ENCODE data around the gene S100PBP.

Gene S100PBP

DNA sequence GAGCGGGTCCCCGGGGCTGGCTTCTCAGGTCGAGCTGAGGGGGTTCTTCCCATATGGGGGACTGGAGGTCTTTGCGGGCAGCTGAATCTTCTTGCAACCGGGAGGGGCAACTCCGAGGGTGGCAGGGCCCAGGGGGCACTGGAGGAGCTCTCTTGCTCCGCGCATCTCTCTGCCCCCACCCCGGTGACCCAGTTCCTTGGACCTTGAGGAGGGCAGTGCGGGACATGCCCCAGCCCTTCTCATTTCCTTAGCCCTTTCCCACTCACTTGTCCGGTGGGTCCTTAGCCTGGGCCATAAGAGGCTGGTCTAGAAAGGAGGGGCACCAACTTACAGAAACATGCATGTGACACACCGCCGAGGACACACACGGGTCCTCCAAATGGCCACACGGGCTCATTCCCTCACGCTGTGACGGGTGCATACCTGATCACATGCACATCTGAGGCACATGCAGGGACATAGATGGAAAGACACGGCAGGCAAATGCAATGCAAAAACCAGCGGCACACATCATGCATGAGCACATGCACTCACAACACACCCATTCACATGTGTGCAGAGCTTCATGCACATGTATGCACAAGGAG is 69.5 kb downstream of the S100PBP start:
- Histone ChIP-seq H3K36me3 (ENCODE audit: control insufficient read depth, insufficient read depth, low read length) (no peaks in the 10 kb centered on the region), H3K4me3 (ENCODE audit: insufficient read depth, low read depth, low read length) (no peak overlapping the region), H3K9me3 (ENCODE audit: control insufficient read depth, low read length) (no peaks in the 10 kb centered on the region), H3K27me3 (ENCODE audit: control insufficient read depth, insufficient read depth, low read length, poor library complexity, severe bottlenecking) (peaks cover 44% of the 10 kb centered on the region), H3K4me1 (ENCODE audit: control insufficient read depth, insufficient read depth, low read length) (peaks cover 14% of the 10 kb centered on the region), H3K27ac (ENCODE audit: insufficient read depth, low read depth, low read length, poor library complexity, severe bottlenecking) (no peak overlapping the region)
- 49 to 51% methylated on average over 19 of the region's 19 CpGs for WGBS, 2 experiments

DNA sequence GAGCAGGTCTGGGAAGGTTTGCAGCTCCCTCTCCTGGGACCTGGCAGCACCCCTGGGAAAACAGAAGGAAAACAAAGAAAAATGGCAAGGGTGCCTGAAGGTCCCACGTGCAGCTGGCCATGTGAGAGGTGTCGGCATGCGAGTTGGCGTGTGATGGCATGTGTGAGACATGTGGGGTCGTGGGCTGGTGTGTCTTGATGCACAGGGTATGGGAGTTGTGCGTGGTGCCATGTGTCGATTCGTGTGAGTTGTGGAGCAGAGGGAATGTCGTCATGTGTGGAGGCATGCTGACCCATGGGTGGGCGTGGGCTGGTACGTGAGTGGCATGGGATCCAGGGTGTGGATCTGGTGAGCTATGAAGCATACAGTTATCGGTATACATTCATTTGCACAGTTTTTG is 70.2 kb downstream of the S100PBP start:
- 80 to 83% methylated on average over 12 of the region's 12 CpGs for WGBS, 2 experiments
- H3K27me3 ChIP-seq (ENCODE audit: control insufficient read depth, insufficient read depth, low read length, poor library complexity, severe bottlenecking) = peaks cover 51% of the 10 kb centered on the region
- no peak overlapping the region for H3K4me3 ChIP-seq (ENCODE audit: insufficient read depth, low read depth, low read length)
- no peaks in the 10 kb centered on the region for H3K9me3 ChIP-seq (ENCODE audit: control insufficient read depth, low read length)
- H3K36me3 ChIP-seq (ENCODE audit: control insufficient read depth, insufficient read depth, low read length) = no peaks in the 10 kb centered on the region
- peaks cover 16% of the 10 kb centered on the region for H3K4me1 ChIP-seq (ENCODE audit: control insufficient read depth, insufficient read depth, low read length)
- no peak overlapping the region for H3K27ac ChIP-seq (ENCODE audit: insufficient read depth, low read depth, low read length, poor library complexity, severe bottlenecking)

DNA sequence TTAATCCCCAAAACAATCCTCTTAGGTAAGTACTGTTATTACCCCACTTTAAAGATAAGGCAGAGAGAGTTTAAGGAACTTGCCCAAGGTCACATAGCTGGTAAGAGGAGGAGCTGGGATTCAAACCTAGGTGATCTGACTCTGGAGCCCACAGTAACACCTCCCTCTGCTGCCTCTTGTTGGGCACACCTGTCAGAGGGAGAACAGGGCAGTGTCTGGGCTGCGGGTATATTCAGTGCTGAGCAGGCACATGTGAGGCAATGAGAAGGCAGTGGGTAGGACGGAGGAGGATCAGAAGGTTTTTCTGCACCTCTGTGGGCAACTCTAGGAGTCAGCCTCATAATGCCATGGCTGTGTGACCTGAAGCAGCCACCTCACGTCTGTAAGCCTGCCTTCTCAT is 70.7 kb downstream of the S100PBP start:
- Histone ChIP-seq H3K9me3 (ENCODE audit: control insufficient read depth, low read length) (no peaks in the 10 kb centered on the region), H3K4me3 (ENCODE audit: insufficient read depth, low read depth, low read length) (no peak overlapping the region), H3K4me1 (ENCODE audit: control insufficient read depth, insufficient read depth, low read length) (peaks cover 16% of the 10 kb centered on the region), H3K27me3 (ENCODE audit: control insufficient read depth, insufficient read depth, low read length, poor library complexity, severe bottlenecking) (peaks cover 53% of the 10 kb centered on the region), H3K27ac (ENCODE audit: insufficient read depth, low read depth, low read length, poor library complexity, severe bottlenecking) (no peak overlapping the region), H3K36me3 (ENCODE audit: control insufficient read depth, insufficient read depth, low read length) (no peaks in the 10 kb centered on the region)
- 79% methylated on average over 3 of the region's 3 CpGs for WGBS, 2 experiments

- H3K4me1 ChIP-seq (ENCODE audit: control insufficient read depth, insufficient read depth, low read length) = peaks cover 16% of the 10 kb centered on the region
- no peak overlapping the region for H3K27ac ChIP-seq (ENCODE audit: insufficient read depth, low read depth, low read length, poor library complexity, severe bottlenecking)
- H3K36me3 ChIP-seq (ENCODE audit: control insufficient read depth, insufficient read depth, low read length) = no peaks in the 10 kb centered on the region
- H3K4me3 ChIP-seq (ENCODE audit: insufficient read depth, low read depth, low read length) = no peak overlapping the region
- WGBS, 2 experiments = 91 to 92% methylated on average over 24 of the region's 24 CpGs
- H3K9me3 ChIP-seq (ENCODE audit: control insufficient read depth, low read length) = no peaks in the 10 kb centered on the region
- peaks cover 53% of the 10 kb centered on the region for H3K27me3 ChIP-seq (ENCODE audit: control insufficient read depth, insufficient read depth, low read length, poor library complexity, severe bottlenecking)
These were observed 71.4 kb downstream of the S100PBP start for GRCh38 chr1:32888677-32889420.

DNA sequence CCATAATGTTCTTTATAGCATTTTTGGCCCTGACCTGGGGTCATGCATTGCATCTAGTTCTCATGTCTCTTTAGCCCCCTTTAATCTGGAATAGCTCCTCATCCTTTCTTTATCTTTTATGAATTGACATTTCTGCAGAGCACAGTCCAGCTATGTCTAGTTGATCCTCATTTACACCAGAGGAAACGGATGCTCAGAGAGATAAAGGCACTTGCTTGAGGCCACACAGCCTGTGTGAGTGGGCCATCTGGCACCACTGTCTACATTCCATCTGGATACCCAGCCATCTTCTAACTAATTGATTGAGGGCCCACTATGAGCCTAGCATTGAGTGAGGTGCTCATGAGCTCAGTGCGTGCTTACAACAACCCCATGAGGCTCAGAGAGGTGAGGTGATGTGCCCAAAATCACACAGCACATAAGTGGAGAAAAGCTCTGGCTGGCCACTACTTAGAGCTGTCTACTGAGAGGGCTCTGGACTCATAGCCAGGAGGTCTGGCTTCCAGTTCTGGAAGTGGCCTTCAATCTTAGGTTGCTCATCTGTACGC is 72.4 kb downstream of the S100PBP start:
- Histone ChIP-seq H3K36me3 (ENCODE audit: control insufficient read depth, insufficient read depth, low read length) (no peaks in the 10 kb centered on the region), H3K4me3 (ENCODE audit: insufficient read depth, low read depth, low read length) (no peak overlapping the region), H3K27ac (ENCODE audit: insufficient read depth, low read depth, low read length, poor library complexity, severe bottlenecking) (no peak overlapping the region), H3K27me3 (ENCODE audit: control insufficient read depth, insufficient read depth, low read length, poor library complexity, severe bottlenecking) (peaks cover 48% of the 10 kb centered on the region), H3K4me1 (ENCODE audit: control insufficient read depth, insufficient read depth, low read length) (peaks cover 24% of the 10 kb centered on the region), H3K9me3 (ENCODE audit: control insufficient read depth, low read length) (no peaks in the 10 kb centered on the region)
- 88 to 90% methylated on average over 3 of the region's 3 CpGs for WGBS, 2 experiments

GRCh38 chr1:32890516-32891240 is 73.2 kb downstream of the S100PBP start:
- peaks cover 20% of the 10 kb centered on the region for H3K4me1 ChIP-seq (ENCODE audit: control insufficient read depth, insufficient read depth, low read length)
- H3K27ac ChIP-seq (ENCODE audit: insufficient read depth, low read depth, low read length, poor library complexity, severe bottlenecking) = no peak overlapping the region
- H3K9me3 ChIP-seq (ENCODE audit: control insufficient read depth, low read length) = no peaks in the 10 kb centered on the region
- no peaks in the 10 kb centered on the region for H3K36me3 ChIP-seq (ENCODE audit: control insufficient read depth, insufficient read depth, low read length)
- no peak overlapping the region for H3K4me3 ChIP-seq (ENCODE audit: insufficient read depth, low read depth, low read length)
- WGBS, 2 experiments = 89 to 90% methylated on average over 7 of the region's 7 CpGs
- H3K27me3 ChIP-seq (ENCODE audit: control insufficient read depth, insufficient read depth, low read length, poor library complexity, severe bottlenecking) = peaks cover 40% of the 10 kb centered on the region

- peaks cover 14% of the 10 kb centered on the region for H3K4me1 ChIP-seq (ENCODE audit: control insufficient read depth, insufficient read depth, low read length)
- H3K27me3 ChIP-seq (ENCODE audit: control insufficient read depth, insufficient read depth, low read length, poor library complexity, severe bottlenecking) = peaks cover 34% of the 10 kb centered on the region
- H3K27ac ChIP-seq (ENCODE audit: insufficient read depth, low read depth, low read length, poor library complexity, severe bottlenecking) = no peak overlapping the region
- WGBS, 2 experiments = 94 to 98% methylated on average over 1 of the region's 1 CpG
- H3K4me3 ChIP-seq (ENCODE audit: insufficient read depth, low read depth, low read length) = no peak overlapping the region
- no peaks in the 10 kb centered on the region for H3K9me3 ChIP-seq (ENCODE audit: control insufficient read depth, low read length)
- no peaks in the 10 kb centered on the region for H3K36me3 ChIP-seq (ENCODE audit: control insufficient read depth, insufficient read depth, low read length)
These were observed 73.8 kb downstream of the S100PBP start for GRCh38 chr1:32891241-32891570.

GRCh38 chr1:32891630-32892029 is 74.2 kb downstream of the S100PBP start:
- Histone ChIP-seq H3K27ac (ENCODE audit: insufficient read depth, low read depth, low read length, poor library complexity, severe bottlenecking) (no peak overlapping the region), H3K4me3 (ENCODE audit: insufficient read depth, low read depth, low read length) (no peak overlapping the region), H3K9me3 (ENCODE audit: control insufficient read depth, low read length) (no peaks in the 10 kb centered on the region), H3K36me3 (ENCODE audit: control insufficient read depth, insufficient read depth, low read length) (no peaks in the 10 kb centered on the region), H3K27me3 (ENCODE audit: control insufficient read depth, insufficient read depth, low read length, poor library complexity, severe bottlenecking) (peaks cover 30% of the 10 kb centered on the region), H3K4me1 (ENCODE audit: control insufficient read depth, insufficient read depth, low read length) (peaks cover 14% of the 10 kb centered on the region)
- WGBS, 2 experiments = 94 to 95% methylated on average over 3 of the region's 3 CpGs

DNA sequence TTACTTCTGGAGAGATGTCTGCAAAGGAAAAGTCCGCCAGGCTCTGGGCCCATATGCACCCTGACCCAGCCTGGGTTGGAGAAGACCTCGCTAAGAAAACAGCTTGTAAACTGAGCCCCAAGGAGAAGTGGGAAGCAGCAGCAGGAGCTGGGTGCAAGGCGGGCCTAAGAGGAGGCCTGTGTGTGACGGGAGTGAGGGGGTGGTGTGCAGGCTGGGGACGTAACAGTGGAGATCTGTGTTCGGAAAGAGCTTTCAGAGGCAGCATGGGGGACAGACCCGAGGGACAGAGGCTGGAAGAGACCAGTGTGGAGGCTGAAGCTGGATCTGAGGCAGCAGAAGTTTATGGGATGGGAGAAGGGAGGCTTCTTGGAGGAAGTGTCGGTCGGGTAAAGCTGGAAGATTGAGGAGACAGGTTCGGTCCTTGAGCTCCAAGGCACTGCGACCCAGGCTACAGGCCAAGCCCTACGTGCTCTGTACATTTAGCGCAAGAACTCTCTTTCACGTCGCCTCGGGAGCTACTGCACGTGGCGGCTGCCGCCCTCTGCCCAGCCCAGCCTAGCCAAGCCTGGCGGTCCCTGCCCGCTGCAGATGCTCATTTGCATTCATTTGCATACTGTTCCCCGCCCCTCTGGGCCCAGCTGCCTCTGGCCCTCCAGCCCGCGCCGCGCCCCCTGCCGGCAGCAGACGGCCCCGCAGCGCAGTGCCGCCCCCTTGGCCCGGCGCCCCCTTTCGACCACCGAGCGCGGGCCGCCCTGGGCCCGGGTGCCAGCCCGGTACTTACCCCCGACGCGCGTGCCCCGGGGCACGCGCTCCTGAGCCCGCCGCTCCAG is 75.1 kb downstream of the S100PBP start:
- Histone ChIP-seq H3K27ac (ENCODE audit: insufficient read depth, low read depth, low read length, poor library complexity, severe bottlenecking) (peak overlapping the region; percentile 12), H3K27me3 (ENCODE audit: control insufficient read depth, insufficient read depth, low read length, poor library complexity, severe bottlenecking) (peaks cover 21% of the 10 kb centered on the region), H3K36me3 (ENCODE audit: control insufficient read depth, insufficient read depth, low read length) (no peaks in the 10 kb centered on the region), H3K4me3 (ENCODE audit: insufficient read depth, low read depth, low read length) (peak overlapping the region; percentile 61), H3K9me3 (ENCODE audit: control insufficient read depth, low read length) (no peaks in the 10 kb centered on the region), H3K4me1 (ENCODE audit: control insufficient read depth, insufficient read depth, low read length) (peaks cover 14% of the 10 kb centered on the region)
- WGBS, 2 experiments = 27 to 28% methylated on average over 49 of the region's 49 CpGs
